Esophagus muscularis mucosa (tissue), 3 donors: ENCODE measurements around the gene POLA2.

ENCODE experiments used
- CTCF ChIP-seq, 3 experiments: fragments of 200-600 bp in 2 of 3; fragments of 450-650 bp in 1 of 3; sonication (generic) in 2 of 3; IDR thresholded peaks; one replicate each; pipeline ENCODE4 v1.5.1; 2017 to 2019; ENCODE audit warnings: antibody characterized with exemption in 3 of 3, mild to moderate bottlenecking in 2 of 3, moderate library complexity in 1 of 3
- EP300 ChIP-seq: sonication (generic); formaldehyde crosslinking; IDR thresholded peaks from one replicate; pipeline ENCODE4 v1.6.1; 2017; ENCODE audit warnings: antibody characterized with exemption

- TF ChIP-seq EP300 (no peak), CTCF (IDR thresholded peaks at IDR 0.05) (no peak)
Observed at GRCh38 chr11:65260302-65260701, 1.5 kb upstream of the POLA2 start.
